HG03432 (cell line): ENCODE measurements around the gene GON7.
A peak's percentile ranks its signal among the peaks of the same experiment; 100 is the strongest.
"Not testable (repeated sequence)": the region's sequence is repeated elsewhere in the genome, so short reads cannot be mapped to it uniquely, and the experiment has no call there.

ENCODE experiments used
- ATAC-seq: cut with Tn5 transposase; IDR thresholded peaks from one replicate; pipeline ENCODE4 v1.9.1; 2021; ENCODE audit warnings: mild to moderate bottlenecking, moderate library complexity; ENCODE audit not compliant: unreplicated experiment

GON7 gene

DNA sequence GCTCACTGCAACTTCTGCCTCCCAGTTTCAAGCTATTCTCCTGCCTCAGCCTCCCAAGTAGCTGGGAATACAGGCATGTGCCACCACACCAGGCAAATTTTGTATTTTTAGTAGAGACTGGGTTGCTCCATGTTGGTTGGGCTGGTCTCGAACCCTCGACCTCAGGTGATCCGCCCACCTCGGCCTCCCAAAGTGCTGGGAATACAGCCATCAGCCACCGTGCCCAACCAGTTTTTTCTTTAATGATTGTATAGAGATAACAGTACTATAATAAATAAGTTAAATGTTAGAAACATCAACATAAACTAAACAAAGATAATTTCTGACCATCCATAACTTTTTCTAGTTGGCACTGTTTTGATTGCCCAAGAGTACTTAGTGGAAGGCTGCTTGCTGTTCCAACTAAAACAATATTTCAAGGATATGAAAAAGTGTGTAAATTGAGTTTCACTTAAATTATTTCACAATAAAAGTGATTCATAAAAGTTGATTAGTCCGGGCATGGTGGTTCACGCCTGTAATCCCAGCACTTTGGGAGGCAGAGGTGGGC lies 5.6 kb downstream of the GON7 start:
- no peak for ATAC-seq

DNA sequence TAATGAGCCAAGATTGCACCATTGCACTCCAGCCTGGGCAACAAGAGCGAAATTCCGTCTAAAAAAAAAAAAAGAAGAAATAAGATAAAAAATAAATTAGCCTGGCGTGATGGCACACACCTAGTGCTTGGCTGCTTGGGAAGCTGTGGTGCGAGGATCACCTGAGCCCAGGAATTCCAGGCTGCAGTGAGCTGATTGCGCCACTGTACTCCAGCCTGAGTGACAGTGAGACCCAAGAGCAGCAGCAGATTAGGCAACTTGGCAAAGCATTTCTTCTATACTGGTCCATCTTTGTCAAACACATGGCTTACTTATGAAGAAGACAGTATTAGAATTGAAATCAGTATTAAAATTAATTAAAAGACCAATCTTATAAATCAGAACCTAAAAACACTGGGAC lies 6.3 kb downstream of the GON7 start:
- no peak for ATAC-seq

DNA sequence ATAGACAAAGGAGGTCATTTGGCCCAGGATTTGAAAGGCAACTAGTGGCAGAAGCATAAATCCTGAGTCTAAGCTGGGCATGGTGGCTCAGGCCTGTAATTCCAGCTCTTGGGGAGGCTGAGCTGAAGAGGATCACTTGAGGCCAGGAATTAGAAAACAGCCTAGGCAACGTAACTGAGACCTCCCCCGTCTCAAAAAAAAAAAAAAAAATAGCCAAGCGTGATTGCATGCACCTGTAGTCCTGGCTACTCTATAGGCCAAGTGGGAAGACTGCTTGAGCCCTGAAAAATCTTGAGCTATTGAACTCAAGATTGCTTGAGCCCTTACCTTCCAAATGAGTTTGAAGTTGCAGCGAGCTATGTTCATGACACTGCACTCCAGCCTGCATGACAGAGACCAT lies 7.8 kb downstream of the GON7 start:
- no peak for ATAC-seq

DNA sequence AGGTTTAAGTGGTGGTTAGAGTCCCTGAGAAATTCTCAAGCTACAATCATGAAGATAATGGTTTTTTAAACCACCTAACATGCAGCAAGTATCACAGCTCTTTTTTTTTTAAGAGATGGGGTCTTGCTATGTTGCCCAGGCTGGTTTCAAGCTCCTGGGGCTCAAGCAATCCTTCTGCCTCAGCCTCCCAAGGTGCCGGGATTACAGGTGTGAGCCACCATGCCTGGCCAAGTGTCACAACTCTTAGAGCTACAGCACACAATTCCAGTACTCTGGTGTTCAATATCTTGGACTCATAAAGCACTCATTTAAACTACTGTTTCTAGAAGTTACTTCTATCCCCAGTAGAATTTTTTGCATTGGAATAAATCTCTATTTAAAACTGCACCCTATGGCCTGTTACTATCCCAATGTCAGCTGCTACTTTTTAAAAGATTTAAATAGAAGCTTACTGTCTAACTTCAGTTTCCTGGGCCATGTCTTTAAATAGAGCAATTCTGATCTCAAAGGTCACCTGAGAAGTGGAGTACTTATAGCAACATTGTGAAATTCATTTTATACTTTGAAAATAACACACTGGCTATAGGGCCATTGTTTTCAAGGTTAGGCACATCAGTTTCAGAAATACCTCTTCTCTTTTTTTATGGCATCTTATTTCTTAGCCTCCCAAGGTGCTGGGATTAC lies 11.4 kb downstream of the GON7 start:
- no peak for ATAC-seq

DNA sequence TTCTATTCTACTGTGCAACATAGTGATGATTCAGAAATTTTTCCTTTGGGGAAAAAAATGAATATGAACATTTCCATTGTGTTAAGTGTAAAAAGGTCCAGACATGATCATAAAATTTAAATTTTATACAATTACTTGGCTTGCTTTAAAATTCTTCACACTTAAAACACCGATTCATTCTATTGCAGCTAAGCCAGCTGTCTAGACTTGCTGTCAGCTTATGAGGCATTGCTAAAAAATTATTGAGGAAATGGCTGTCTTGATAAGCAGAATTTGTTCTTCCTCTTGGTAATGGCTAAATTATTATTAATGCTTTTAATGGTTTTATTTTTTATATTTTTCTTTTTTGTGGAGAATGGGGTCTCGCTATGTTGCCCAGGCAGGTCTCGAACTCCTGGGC lies 19.9 kb downstream of the GON7 start:
- ATAC-seq, result no peak

GRCh38 chr14:93186466-93186865 lies 20.4 kb downstream of the GON7 start:
- no peak for ATAC-seq

DNA sequence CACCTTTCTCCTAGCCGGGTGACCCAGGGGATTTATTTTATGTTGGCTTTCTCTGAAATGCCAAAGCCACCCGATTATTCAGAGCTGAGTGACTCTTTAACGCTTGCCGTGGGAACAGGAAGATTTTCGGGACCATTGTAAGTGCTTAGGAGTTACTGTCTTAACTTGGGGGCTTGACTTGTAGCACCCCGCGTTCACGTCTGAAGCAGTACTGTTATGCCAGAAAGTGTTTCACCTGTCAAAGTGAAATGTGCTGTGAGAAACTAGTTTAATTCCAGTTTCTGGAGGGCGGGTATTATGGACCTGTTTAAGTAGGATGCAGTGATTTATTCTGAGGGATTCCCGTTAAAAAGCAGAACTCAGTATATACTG lies 21.5 kb downstream of the GON7 start:
- ATAC-seq, result peak; percentile 1

DNA sequence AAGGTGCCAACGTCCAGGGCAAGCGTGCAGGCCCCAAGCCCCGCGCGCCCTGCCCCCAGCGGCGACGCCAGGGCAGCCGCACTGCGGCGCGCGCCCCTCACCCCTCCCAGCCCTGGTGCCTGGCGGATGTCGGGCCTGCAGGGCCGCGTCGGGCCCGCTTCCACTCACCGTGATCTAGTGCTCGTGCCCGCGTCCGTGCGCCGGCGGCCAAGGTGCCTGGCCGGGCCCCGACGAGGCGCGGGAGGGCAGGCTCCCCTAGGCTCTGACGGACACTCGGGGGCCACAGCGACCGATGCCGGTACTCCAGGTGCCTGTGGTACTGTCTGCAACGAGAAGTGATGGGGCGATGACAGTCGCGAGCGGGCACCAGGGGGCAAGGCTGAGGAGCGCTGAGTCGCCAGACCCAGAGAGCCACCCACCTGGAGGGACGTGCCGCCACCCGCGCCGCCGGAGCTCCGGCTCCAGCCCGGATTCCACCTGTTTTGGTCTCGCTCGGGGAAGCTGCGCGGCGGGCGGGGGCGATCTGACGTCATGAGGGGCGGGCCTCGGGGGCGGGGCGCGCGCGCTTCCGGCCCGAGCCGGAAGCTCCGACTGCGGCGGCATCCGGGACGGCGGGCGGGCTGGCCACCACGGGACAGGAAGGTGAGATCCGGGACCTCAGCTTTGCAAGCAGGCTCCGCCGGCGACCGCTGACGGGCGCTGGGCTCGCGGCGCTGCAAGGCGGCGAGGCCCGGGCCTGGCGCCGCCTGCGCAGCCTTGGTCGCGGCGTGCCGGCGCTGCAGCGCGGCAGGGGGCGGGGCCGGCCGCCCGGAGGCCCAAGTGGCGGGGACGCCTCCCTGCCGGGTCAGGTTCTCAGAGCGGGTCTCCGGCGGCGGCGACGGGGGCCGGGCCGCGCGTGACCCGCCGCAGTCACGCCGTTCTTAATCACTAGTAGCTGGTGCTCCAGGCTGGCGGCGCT lies 22.2 kb downstream of the GON7 start, which contains the start of the genes LYSET and MOAP1:
LYSET (plus strand) TSS at position 927 of the 958 bp plus-strand sequence. CDS start 89 bp downstream, outside the sequence.
MOAP1 (minus strand) TSS at position 507 of the 958 bp plus-strand sequence. CDS start 655 bp downstream, outside the sequence.
- ATAC-seq, result peak; percentile 87

DNA sequence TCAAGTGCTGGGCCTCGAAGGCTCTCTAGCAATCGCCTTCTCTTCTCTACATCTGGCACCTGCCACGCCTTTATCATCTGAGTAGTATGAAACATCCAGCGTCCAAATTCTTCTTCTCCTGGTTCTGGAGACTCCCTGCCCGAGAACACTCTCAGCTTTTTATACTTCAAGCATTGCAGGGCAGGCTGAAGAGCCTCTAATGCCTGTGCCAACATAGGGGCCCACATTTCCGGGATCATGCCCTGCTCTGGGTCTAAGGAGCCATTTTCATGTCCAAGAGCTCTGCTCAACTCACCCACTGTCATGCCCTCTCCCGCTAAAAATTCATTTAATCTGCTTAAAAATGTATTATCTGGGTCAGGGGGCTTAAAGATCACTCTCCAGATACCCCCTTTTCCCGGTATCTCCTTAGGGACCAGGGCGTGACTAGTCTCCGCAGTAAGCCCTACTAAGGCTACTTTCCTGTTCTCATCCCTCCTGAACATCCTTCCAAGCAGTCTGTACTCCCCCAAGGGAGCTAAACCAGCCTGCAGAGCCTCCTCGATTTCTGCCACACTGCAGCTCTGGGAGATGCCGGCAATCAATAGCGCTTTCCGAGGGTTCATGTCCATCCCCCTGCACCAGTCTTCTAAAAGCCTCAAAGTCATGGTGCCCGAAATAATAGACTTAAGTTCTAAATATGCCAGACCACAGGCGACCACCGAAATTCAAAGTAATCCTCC lies 23.1 kb downstream of the GON7 start:
- ATAC-seq, result no peak

GRCh38 chr14:93175492-93175891 lies 31.4 kb downstream of the GON7 start:
- ATAC-seq, result no peak

GRCh38 chr14:93174731-93175130 lies 32.1 kb downstream of the GON7 start:
- ATAC-seq, result not testable (repeated sequence)

DNA sequence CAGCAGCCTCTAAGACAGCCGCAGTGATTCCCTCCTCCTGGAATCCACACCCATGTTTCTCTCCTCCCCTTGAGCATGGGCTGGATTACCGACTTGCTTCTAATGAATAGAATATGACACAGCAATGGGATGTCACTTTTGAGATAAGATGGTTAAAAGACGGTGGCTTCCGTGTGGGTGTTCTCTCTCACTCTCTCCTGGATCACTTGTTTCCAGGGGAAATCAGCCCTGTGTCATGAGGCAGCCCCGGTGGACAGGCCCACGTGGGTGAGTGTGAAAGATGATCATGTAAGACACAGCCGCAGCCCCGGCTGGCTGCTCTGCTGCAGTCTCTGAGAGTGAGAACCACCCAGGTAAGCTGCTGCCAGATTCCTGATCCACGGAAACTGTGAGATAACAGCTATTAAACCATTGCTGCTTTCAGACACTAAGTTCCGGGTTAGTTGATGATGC lies 32.9 kb downstream of the GON7 start:
- ATAC-seq, result no peak

DNA sequence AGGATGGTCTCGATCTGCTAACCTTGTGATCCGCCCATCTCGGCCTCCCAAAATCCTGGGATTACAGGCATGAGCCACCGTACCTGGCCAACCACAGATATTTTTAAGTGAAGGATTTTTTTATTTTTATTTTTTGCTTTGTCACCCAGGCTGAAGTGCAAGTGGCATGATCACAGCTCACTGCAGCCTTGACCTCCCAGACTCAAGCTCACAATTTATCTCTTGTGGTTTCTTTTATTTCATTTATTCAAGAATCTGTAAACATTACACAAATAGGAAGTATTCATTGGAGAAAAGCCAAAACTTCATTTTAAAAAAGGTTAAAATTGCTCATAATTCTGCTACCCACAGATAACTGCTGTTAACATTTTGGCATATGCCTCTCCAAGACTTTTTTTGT lies 35.5 kb downstream of the GON7 start:
- no peak for ATAC-seq

GRCh38 chr14:93170141-93170540 lies 36.7 kb downstream of the GON7 start:
- not testable (repeated sequence) for ATAC-seq

DNA sequence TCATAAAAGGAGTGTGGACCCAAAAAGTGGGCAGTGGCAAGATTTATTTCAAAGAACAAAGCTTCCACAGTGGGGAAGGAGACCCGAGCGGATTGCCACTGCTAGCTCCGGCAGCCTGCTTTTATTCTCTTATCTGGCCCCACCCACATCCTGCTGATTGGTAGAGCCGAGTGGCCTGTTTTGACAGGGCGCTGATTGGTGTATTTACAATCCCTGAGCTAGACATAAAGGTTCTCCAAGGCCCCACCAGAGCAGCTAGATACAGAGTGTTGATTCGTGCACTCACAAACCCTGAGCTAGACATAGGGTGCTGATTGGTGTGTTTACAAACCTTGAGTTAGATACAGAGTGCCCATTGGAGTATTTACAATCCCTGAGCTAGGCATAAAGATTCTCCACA lies 37.2 kb downstream of the GON7 start:
- ATAC-seq, result not testable (repeated sequence)

DNA sequence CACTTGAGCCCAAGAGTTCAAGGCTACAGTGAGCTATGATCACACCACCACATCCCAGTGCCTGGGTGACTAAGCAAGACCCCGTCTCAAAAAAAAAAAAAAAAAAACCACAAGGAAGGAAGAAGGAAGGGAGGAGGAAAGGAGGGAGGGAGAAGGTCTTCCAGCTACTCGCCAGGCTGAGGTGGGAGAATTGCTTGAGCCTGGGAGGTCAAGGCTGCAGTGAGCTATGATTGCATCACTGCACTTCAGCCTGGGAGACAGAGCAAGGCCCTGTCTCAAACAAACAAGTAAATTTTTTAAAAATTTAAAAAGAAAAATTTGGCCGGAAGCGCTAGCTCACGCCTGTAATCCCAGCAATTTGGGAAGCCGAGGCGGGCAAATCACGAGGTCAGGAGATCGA lies 38.3 kb downstream of the GON7 start:
- ATAC-seq, result not testable (repeated sequence)

DNA sequence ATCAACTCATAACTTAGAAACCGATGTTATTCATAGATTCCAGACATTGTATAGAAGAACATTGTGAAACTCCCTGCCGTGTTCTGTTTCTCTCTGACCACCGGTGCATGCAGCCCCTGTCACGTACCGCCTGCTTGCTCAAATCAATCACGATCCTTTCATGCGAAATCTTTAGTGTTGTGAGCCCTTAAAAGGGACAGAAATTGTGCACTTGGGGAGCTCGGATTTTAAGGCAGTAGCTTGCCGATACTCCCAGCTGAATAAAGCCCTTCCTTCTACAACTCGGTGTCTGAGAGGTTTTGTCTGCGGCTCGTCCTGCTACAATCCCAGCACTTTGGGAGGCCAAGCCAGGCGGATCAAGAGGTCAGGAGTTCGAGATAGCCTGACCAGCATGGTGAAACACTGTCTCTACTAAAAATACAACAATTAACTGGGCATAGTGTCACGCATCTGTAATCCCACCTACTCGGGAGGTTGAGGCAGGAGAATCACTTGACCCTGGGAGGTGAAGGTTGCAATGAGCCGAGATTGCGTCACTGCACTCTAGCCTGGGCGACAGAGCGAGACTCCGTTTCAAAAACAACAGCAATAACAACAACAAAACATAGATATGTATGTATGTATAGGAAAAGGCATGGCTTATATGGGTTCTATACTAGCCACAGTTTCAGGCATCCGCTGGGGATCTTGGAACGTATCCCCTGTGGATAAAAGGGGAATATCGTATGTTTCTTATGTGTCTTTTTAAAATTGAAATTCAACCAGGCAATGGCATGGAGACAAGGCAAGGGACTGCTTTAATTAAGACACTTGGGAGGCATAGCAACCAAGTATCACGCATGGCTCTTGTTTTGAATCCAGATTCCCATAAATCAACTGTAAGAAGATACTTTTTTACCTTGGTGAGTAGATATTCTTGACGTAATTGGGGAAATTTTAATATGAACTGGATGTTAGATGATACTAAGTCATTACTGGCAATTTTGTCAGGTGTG lies 41.3 kb downstream of the GON7 start:
- not testable (repeated sequence) for ATAC-seq

DNA sequence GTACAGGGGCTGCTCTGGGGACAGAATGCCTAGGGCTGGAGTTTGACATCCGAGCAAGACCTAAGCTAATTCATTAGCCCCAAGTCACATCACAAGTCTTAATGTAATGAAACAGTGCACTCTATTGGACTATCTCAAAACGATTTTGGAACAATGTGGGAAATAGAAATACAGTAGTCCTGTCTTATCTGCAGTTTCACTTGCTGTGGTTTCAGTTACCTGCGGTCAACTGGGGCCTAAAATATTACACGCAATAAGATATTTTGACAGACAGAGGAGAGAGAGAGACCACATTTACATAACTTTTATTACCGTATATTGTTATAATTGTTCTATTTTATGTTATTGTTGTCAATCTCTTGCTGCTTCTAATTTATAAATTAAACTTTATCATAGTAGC lies 43.3 kb downstream of the GON7 start:
- ATAC-seq, result no peak

DNA sequence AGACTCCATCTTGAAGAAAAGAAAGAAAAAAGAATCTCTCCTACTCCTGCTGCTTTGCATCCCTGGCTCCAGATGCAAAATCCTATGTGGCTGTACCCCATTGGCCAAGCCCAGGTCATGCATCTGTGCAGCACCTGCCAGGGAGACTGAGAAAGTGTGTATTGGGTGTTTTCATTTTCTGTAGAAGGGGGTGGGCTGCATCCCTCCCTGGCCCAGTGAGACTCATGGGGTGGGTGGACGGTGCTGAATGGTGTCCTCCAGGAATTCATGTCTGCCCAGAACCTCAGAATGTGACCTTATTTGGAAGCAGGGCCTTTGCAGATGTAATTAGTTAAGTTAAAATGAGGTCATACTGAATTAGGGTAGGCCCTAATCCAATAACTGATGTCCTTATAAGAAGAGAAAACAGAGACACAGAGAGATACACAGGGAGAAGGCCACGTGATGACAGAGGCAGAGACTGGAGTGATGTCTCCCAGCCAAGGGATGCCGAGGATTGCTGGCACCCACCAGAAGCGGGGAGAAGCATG lies 45.4 kb downstream of the GON7 start:
- ATAC-seq, result no peak
